ENCODE data around the gene NR6A1. TPM values are rescaled to one million over a fixed set of nuclear protein-coding genes. Genes with fewer than 3 reads are reported as not detected.
A peak's percentile ranks its signal among the peaks of the same experiment; 100 is the strongest.

NR6A1 gene
- total RNA-seq, 1 experiment from 2014 or later: 99.3 TPM

- no peak overlapping the region for H3K4me3 Mint-ChIP-seq
- no peak for DNase-seq
- H3K4me1 Mint-ChIP-seq: peaks cover 21 to 24% of the 10 kb centered on the region in 2 experiments
- H2BK20ac ChIP-seq (ENCODE audit: low read depth, low read length, poor library complexity, severe bottlenecking): no peak overlapping the region
- H3K9me3 Mint-ChIP-seq: no peaks in the 10 kb centered on the region
- no peaks in the 10 kb centered on the region for H3K27me3 ChIP-seq (ENCODE audit: insufficient read depth, low read length)
- H3T11ph ChIP-seq (ENCODE audit: low read length): no peak overlapping the region
- TF ChIP-seq CTCF (conservative IDR thresholded peaks at IDR 0.05): no peak
- no peak overlapping the region for H3K4me2 ChIP-seq (ENCODE audit: insufficient read depth, insufficient read length, low read length)
- H4K20me1 ChIP-seq (ENCODE audit: control insufficient read depth, insufficient read depth, insufficient read length): no peaks in the 10 kb centered on the region
- H2AFZ ChIP-seq (ENCODE audit: low read length): no peak overlapping the region
- H3K36me3 Mint-ChIP-seq (ENCODE audit: insufficient read depth in 1 of 3, low read depth in 3 of 3): peaks cover 0 to 2% (median 0%) of the 10 kb centered on the region in 3 experiments; a peak in 1 of 7 replicates
- WGBS (ENCODE audit: extremely low coverage, insufficient read length, low lambda C conversion rate): no CpG with 5 or more reads among the region's 2 CpGs
- H3K9me3 ChIP-seq (ENCODE audit: control insufficient read depth, low read depth, low read length): no peaks in the 10 kb centered on the region
- H2AK5ac ChIP-seq (ENCODE audit: insufficient read length, low read length): no peak overlapping the region
- no peak overlapping the region for H3K18ac ChIP-seq (ENCODE audit: insufficient read length, low read depth, low read length)
- no peak overlapping the region for H4K5ac ChIP-seq (ENCODE audit: insufficient read length, low read depth, low read length)
- H3K23me2 ChIP-seq (ENCODE audit: insufficient read length, low read depth, low read length, poor library complexity, severe bottlenecking): no peaks in the 10 kb centered on the region
- H3K27ac ChIP-seq (ENCODE audit: insufficient read length, low read depth, low read length): no peak overlapping the region
- H3K56ac ChIP-seq (ENCODE audit: insufficient read length, low read depth, low read length): no peak overlapping the region
- no peak overlapping the region for H3K23ac ChIP-seq (ENCODE audit: insufficient read length, low read depth, low read length)
- H3K79me2 ChIP-seq (ENCODE audit: insufficient read depth, low read length): no peaks in the 10 kb centered on the region; the same call in 1 of the 2 replicates
- H3K4ac ChIP-seq (ENCODE audit: low read depth, low read length): no peak overlapping the region
- H3K4me1 ChIP-seq (ENCODE audit: insufficient read depth, low read length): no peaks in the 10 kb centered on the region
- H3K79me1 ChIP-seq (ENCODE audit: insufficient read depth, low read depth, low read length, poor library complexity, severe bottlenecking): no peaks in the 10 kb centered on the region
- H3K14ac ChIP-seq (ENCODE audit: insufficient read depth, low read length): no peak overlapping the region
- no peak overlapping the region for H2BK120ac ChIP-seq (ENCODE audit: low read depth, low read length, poor library complexity, severe bottlenecking)
- 0 out of 7 replicates have a peak overlapping the region, but pooled peaks of 1 of the 3 experiments have one; percentile 38 for H3K27ac Mint-ChIP-seq
- H3K9ac ChIP-seq (ENCODE audit: extremely low read depth, insufficient read length, low read length): no peak overlapping the region
- H2BK15ac ChIP-seq (ENCODE audit: low read depth, low read length): no peak overlapping the region
- H2BK12ac ChIP-seq (ENCODE audit: insufficient read length, low read depth, low read length): no peak overlapping the region
- H3K27me3 Mint-ChIP-seq (ENCODE audit: low read depth): no peaks in the 10 kb centered on the region
- no peak overlapping the region for H2BK5ac ChIP-seq (ENCODE audit: insufficient read length, low read length)
- no peak overlapping the region for H4K8ac ChIP-seq (replicated peaks; ENCODE audit: insufficient read length, low read depth, low read length)
- H4K91ac ChIP-seq (ENCODE audit: insufficient read length, low read depth, low read length): no peak overlapping the region
Observed at GRCh38 chr9:124611106-124611505, 160.0 kb downstream of the NR6A1 start.

Data from H9 (cell line).